ENCODE data around the gene CDK19. TPM values are rescaled to one million over a fixed set of nuclear protein-coding genes. Genes with fewer than 3 reads are reported as not detected.

Gene CDK19
- total and polyA plus RNA-seq, 2 of the 4 experiments (the other 2 are of a cell fraction): 6.0 to 6.8 TPM

DNA sequence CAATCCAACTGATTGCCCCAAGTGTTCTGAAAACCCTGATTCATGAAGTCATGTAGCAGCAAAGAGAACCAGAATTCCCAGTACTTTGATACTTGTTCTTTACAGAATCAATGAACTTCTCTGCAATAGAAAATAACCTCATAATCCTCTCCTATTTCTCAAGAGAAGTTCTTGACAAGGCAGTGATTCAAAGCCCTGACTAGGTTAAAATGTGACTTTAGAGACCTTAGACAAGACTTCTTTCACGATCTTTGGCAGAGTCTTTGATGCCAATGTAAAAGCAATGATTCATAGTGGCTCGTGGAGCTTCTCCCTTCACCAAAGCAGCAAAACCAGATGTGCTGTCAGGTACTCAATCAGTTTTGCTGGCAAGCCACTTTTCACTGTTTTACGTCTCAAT is 95.2 kb downstream of the CDK19 start:
- H2BK15ac ChIP-seq (ENCODE audit: low read depth, low read length): no peak overlapping the region
- ATAC-seq (ENCODE audit: low read depth): no peak

More for the DNA sequence above, 95.2 kb downstream of the CDK19 start:
- no peak overlapping the region for H2BK5ac ChIP-seq (ENCODE audit: low read depth, low read length, poor library complexity, severe bottlenecking)
- in situ Hi-C loops (cut with MboI; ENCODE audit: low sequenced_read_pairs): no loop called here
- no peak overlapping the region for H3K4ac ChIP-seq (ENCODE audit: low read depth, low read length)
- H3K36me3 ChIP-seq (ENCODE audit: control insufficient read depth, insufficient read depth, low read length): 0 out of 2 replicates have a peak, but pooled peaks cover 2% of the 10 kb centered on the region
- no peak overlapping the region for H3K18ac ChIP-seq (ENCODE audit: low read depth, low read length)
- H3K14ac ChIP-seq (replicated peaks; ENCODE audit: low read depth, low read length): no peak overlapping the region
- no peak overlapping the region for H4K8ac ChIP-seq (ENCODE audit: low read depth in 2 of 2, low read length in 2 of 2)
- H4K91ac ChIP-seq (ENCODE audit: insufficient read depth, low read depth, low read length): no peak overlapping the region
- no peak overlapping the region for H2BK120ac ChIP-seq (ENCODE audit: low read depth, low read length)
- H3K4me3 ChIP-seq (ENCODE audit: insufficient read depth, low read depth, low read length): no peak overlapping the region
- no peak overlapping the region for H3K9ac ChIP-seq (ENCODE audit: low read depth, low read length)
- H3K27ac ChIP-seq (ENCODE audit: insufficient read depth, low read length): no peak overlapping the region
- dilution Hi-C loops (cut with HindIII; ENCODE audit: low sequenced_read_pairs, unreplicated experiment): no loop called here
- WGBS, 2 experiments (ENCODE audit: extremely low coverage in 2 of 2, insufficient read length in 1 of 2): 84% methylated on average over 2 of the region's 3 CpGs; no CpG with 5 or more reads in 1 of the 2 experiments
- H2AFZ ChIP-seq (replicated peaks; ENCODE audit: low read length, poor library complexity): no peak overlapping the region
- no peak overlapping the region for H4K5ac ChIP-seq (ENCODE audit: low read depth, low read length)
- H3K79me1 ChIP-seq (ENCODE audit: low read depth in 1 of 2, low read length in 2 of 2): no peaks in the 10 kb centered on the region; a peak in 2 of 4 replicates
- no peak overlapping the region for H3K23ac ChIP-seq (ENCODE audit: low read depth, low read length)
- H3K56ac ChIP-seq (ENCODE audit: extremely low read depth, insufficient read depth, low read length): no peak overlapping the region
- no peaks in the 10 kb centered on the region for H4K20me1 ChIP-seq (ENCODE audit: insufficient read depth, low read length)
- TF ChIP-seq MAZ (IDR thresholded peaks at IDR 0.05; ENCODE audit: borderline replicate concordance, low read depth, low read length): no peak
- TF ChIP-seq, protein P1, sequence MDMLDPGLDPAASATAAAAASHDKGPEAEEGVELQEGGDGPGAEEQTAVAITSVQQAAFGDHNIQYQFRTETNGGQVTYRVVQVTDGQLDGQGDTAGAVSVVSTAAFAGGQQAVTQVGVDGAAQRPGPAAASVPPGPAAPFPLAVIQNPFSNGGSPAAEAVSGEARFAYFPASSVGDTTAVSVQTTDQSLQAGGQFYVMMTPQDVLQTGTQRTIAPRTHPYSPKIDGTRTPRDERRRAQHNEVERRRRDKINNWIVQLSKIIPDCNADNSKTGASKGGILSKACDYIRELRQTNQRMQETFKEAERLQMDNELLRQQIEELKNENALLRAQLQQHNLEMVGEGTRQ (IDR thresholded peaks at IDR 0.05; ENCODE audit: low read depth, low read length): no peak
- TF ChIP-seq CHD1 (IDR thresholded peaks at IDR 0.05; ENCODE audit: low read depth, low read length): no peak
- TF ChIP-seq MXI1 (IDR thresholded peaks at IDR 0.05; ENCODE audit: borderline replicate concordance, low read depth, low read length): no peak
- TF ChIP-seq, protein P2, sequence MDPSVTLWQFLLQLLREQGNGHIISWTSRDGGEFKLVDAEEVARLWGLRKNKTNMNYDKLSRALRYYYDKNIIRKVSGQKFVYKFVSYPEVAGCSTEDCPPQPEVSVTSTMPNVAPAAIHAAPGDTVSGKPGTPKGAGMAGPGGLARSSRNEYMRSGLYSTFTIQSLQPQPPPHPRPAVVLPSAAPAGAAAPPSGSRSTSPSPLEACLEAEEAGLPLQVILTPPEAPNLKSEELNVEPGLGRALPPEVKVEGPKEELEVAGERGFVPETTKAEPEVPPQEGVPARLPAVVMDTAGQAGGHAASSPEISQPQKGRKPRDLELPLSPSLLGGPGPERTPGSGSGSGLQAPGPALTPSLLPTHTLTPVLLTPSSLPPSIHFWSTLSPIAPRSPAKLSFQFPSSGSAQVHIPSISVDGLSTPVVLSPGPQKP (IDR thresholded peaks at IDR 0.05; ENCODE audit: borderline replicate concordance, low read depth, low read length): no peak
- no peak for TF ChIP-seq RCOR1 (IDR thresholded peaks at IDR 0.05; ENCODE audit: insufficient replicate concordance, low read length)
- no peak for TF ChIP-seq FOS (IDR thresholded peaks at IDR 0.05; ENCODE audit: low read depth, low read length)
- no peak for TF ChIP-seq MAFK (IDR thresholded peaks at IDR 0.05; ENCODE audit: low read depth, low read length)
- no peak for TF ChIP-seq RFX5 (IDR thresholded peaks at IDR 0.05; ENCODE audit: low read depth, low read length)
- no peak for TF ChIP-seq CEBPB (IDR thresholded peaks at IDR 0.05; ENCODE audit: low read depth, low read length)
- no peak for TF ChIP-seq POLR2A (IDR thresholded peaks at IDR 0.05; ENCODE audit: low read depth, low read length)
- TF ChIP-seq RAD21 (IDR thresholded peaks at IDR 0.05; ENCODE audit: low read length): no peak
- TF ChIP-seq, protein P3, sequence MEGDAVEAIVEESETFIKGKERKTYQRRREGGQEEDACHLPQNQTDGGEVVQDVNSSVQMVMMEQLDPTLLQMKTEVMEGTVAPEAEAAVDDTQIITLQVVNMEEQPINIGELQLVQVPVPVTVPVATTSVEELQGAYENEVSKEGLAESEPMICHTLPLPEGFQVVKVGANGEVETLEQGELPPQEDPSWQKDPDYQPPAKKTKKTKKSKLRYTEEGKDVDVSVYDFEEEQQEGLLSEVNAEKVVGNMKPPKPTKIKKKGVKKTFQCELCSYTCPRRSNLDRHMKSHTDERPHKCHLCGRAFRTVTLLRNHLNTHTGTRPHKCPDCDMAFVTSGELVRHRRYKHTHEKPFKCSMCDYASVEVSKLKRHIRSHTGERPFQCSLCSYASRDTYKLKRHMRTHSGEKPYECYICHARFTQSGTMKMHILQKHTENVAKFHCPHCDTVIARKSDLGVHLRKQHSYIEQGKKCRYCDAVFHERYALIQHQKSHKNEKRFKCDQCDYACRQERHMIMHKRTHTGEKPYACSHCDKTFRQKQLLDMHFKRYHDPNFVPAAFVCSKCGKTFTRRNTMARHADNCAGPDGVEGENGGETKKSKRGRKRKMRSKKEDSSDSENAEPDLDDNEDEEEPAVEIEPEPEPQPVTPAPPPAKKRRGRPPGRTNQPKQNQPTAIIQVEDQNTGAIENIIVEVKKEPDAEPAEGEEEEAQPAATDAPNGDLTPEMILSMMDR (conservative IDR thresholded peaks at IDR 0.05; ENCODE audit: low read depth, low read length): no peak
- no peak for TF ChIP-seq SMC3 (IDR thresholded peaks at IDR 0.05; ENCODE audit: low read depth, low read length)
- TF ChIP-seq BHLHE40 (IDR thresholded peaks at IDR 0.05; ENCODE audit: low read depth, low read length): no peak
- H2BK20ac ChIP-seq (ENCODE audit: low read depth, low read length): no peak overlapping the region
- no peak for DNase-seq
- intact Hi-C loops (cut with micrococcal nuclease): no loop called here
- no peak overlapping the region for H2AK5ac ChIP-seq (ENCODE audit: low read depth, low read length)
- H3K4me1 ChIP-seq (ENCODE audit: control insufficient read depth, insufficient read depth, low read length): no peaks in the 10 kb centered on the region
- no peaks in the 10 kb centered on the region for H3K27me3 ChIP-seq (ENCODE audit: control insufficient read depth, insufficient read depth, low read length)
- ChIA-PET CTCF (no interaction called here), POLR2A (ENCODE audit: unreplicated experiment) (no interaction called here)
- no peak overlapping the region for H3K4me2 ChIP-seq (ENCODE audit: low read depth, low read length)
- H3K9me1 ChIP-seq (ENCODE audit: insufficient read depth, low read length): 0 out of 2 replicates have a peak, but pooled peaks cover 4% of the 10 kb centered on the region
- no peaks in the 10 kb centered on the region for H3K9me3 ChIP-seq (ENCODE audit: control insufficient read depth, insufficient read depth, low read length)
- no peak overlapping the region for H2AK9ac ChIP-seq (replicated peaks; ENCODE audit: low read depth, low read length, poor library complexity)
- no TSS peak for BruUV-seq (replicated peaks)

Data from IMR-90 (cell line).